DOHH2 (cell line): Measurements from ENCODE around the gene DSCAM.

ENCODE experiments used
- H3F3A ChIP-seq: fragments of 200-600 bp; sonication (generic), shearing (Covaris generic); 2 replicates; pipeline ENCODE4 v1.6.0; 2016; ENCODE audit warnings: antibody characterized with exemption, mild to moderate bottlenecking; ENCODE audit not compliant: control insufficient read depth, insufficient read depth
- H3K27ac ChIP-seq: fragments of 200-600 bp; sonication (generic); 2 replicates; pipeline ENCODE4 v1.5.1; 2014; ENCODE audit warnings: low read depth, mild to moderate bottlenecking, low read length, moderate library complexity
- H3K27me3 ChIP-seq: fragments of 200-600 bp; sonication (generic); 2 replicates; pipeline ENCODE4 v1.6.1; 2014; ENCODE audit warnings: mild to moderate bottlenecking, low read length, mixed read lengths; ENCODE audit not compliant: control insufficient read depth
- H3K36me3 ChIP-seq: fragments of 200-600 bp; sonication (generic); 2 replicates; pipeline ENCODE4 v1.6.1; 2014; ENCODE audit warnings: mild to moderate bottlenecking, low read length, moderate library complexity, mixed read lengths; ENCODE audit not compliant: control insufficient read depth
- H3K4me1 ChIP-seq: fragments of 200-600 bp; sonication (generic); 2 replicates; pipeline ENCODE4 v1.6.1; 2014; ENCODE audit warnings: mild to moderate bottlenecking, low read length, mixed read lengths; ENCODE audit not compliant: control insufficient read depth
- H3K4me2 ChIP-seq: fragments of 200-600 bp; sonication (generic); 2 replicates; pipeline ENCODE4 v1.6.0; 2014; ENCODE audit warnings: mild to moderate bottlenecking, low read length, moderate library complexity
- H3K4me3 ChIP-seq: fragments of 200-600 bp; sonication (generic); 2 replicates; pipeline ENCODE4 v1.5.1; 2014; ENCODE audit warnings: mild to moderate bottlenecking, low read length, mixed read lengths
- H3K79me2 ChIP-seq: fragments of 200-600 bp; sonication (generic); 2 replicates; pipeline ENCODE4 v1.6.1; 2014; ENCODE audit warnings: mild to moderate bottlenecking, low read length, mixed read lengths; ENCODE audit not compliant: control insufficient read depth
- H3K9me2 ChIP-seq: fragments of 200-600 bp; sonication (generic); replicated peaks from 2 replicates; pipeline ENCODE4 v1.6.1; 2014; ENCODE audit warnings: mild to moderate bottlenecking, low read length, mixed read lengths; ENCODE audit not compliant: control insufficient read depth
- H3K9me3 ChIP-seq: fragments of 200-600 bp; sonication (generic); 2 replicates; pipeline ENCODE4 v1.6.1; 2014; ENCODE audit warnings: antibody characterized with exemption, low read length, mixed read lengths; ENCODE audit not compliant: control insufficient read depth, insufficient read depth
- H4K20me1 ChIP-seq: fragments of 200-600 bp; sonication (generic); 2 replicates; pipeline ENCODE4 v1.6.0; 2014; ENCODE audit warnings: low read depth, mild to moderate bottlenecking, antibody characterized with exemption, low read length, moderate library complexity; ENCODE audit not compliant: control insufficient read depth, insufficient read depth
- CTCF ChIP-seq: fragments of 200-600 bp; sonication (generic); IDR thresholded peaks from one replicate; pipeline ENCODE4 v1.5.1; 2014; ENCODE audit warnings: antibody characterized with exemption, mild to moderate bottlenecking, low read depth, low read length; ENCODE audit not compliant: poor library complexity, severe bottlenecking
- EZH2phosphoT487 ChIP-seq: fragments of 200-600 bp; sonication (generic); IDR thresholded peaks from 2 replicates; pipeline ENCODE4 v1.6.1; 2017; ENCODE audit warnings: borderline replicate concordance, mild to moderate bottlenecking, antibody characterized with exemption, low read length, moderate library complexity, mixed read lengths

The DSCAM gene

GRCh38 chr21:40689217-40689616 lies 157.7 kb downstream of the DSCAM start:
- Histone ChIP-seq H3K79me2 (no peaks in the 10 kb centered on the region), H3K9me2 (no peaks in the 10 kb centered on the region), H3K9me3 (peaks cover 11% of the 10 kb centered on the region; the same call in 1 of the 2 replicates), H3K4me2 (no peak overlapping the region), H3K36me3 (no peaks in the 10 kb centered on the region), H3K27ac (no peak overlapping the region), H3F3A (no peaks in the 10 kb centered on the region), H3K4me1 (no peaks in the 10 kb centered on the region), H3K27me3 (no peaks in the 10 kb centered on the region), H4K20me1 (no peaks in the 10 kb centered on the region), H3K4me3 (no peak overlapping the region)
- TF ChIP-seq EZH2phosphoT487 = no peak
- TF ChIP-seq CTCF = no peak

GRCh38 chr21:40688106-40688864 lies 158.7 kb downstream of the DSCAM start:
- Histone ChIP-seq H3F3A (no peaks in the 10 kb centered on the region), H3K4me2 (no peak overlapping the region), H3K9me2 (no peaks in the 10 kb centered on the region), H3K27me3 (no peaks in the 10 kb centered on the region), H4K20me1 (no peaks in the 10 kb centered on the region), H3K27ac (no peak overlapping the region), H3K4me3 (no peak overlapping the region), H3K4me1 (no peaks in the 10 kb centered on the region), H3K9me3 (peaks cover 8% of the 10 kb centered on the region; the same call in 1 of the 2 replicates), H3K36me3 (no peaks in the 10 kb centered on the region), H3K79me2 (no peaks in the 10 kb centered on the region)
- TF ChIP-seq EZH2phosphoT487 = no peak
- TF ChIP-seq CTCF = no peak

- peaks cover 7% of the 10 kb centered on the region; the same call in 1 of the 2 replicates for H3K9me3 ChIP-seq
- H3K79me2 ChIP-seq = no peaks in the 10 kb centered on the region
- no peak overlapping the region for H3K27ac ChIP-seq
- H3K4me1 ChIP-seq = no peaks in the 10 kb centered on the region
- H3K36me3 ChIP-seq = no peaks in the 10 kb centered on the region
- H4K20me1 ChIP-seq = no peaks in the 10 kb centered on the region
- no peaks in the 10 kb centered on the region for H3K27me3 ChIP-seq
- H3K9me2 ChIP-seq = no peaks in the 10 kb centered on the region
- H3K4me3 ChIP-seq = no peak overlapping the region
- H3F3A ChIP-seq = no peaks in the 10 kb centered on the region
- TF ChIP-seq EZH2phosphoT487 (no peak), CTCF (no peak)
- H3K4me2 ChIP-seq = no peak overlapping the region
These were observed 159.3 kb downstream of the DSCAM start for GRCh38 chr21:40687625-40688024.
